TTC549 (cell line): ENCODE measurements around the gene HID1.

Experiments
- FAIRE-seq: peaks from 2 replicates; lab custom pipeline; 2012; peaks lifted over from hg19 to GRCh38; lab: Jason Lieb, UNC

HID1 gene

GRCh38 chr17:74950207-74950606 is 22.4 kb downstream of the HID1 start:
- no peak for FAIRE-seq

- FAIRE-seq: no peak
Measured at GRCh38 chr17:74949455-74950115, 23.0 kb downstream of the HID1 start.

- no peak for FAIRE-seq
Measured at GRCh38 chr17:74947041-74947754, 25.4 kb downstream of the HID1 start.

- FAIRE-seq: no peak
Measured at GRCh38 chr17:74946641-74947040, 25.9 kb downstream of the HID1 start.

GRCh38 chr17:74945543-74945942 is 27.0 kb downstream of the HID1 start:
- FAIRE-seq: no peak

- no peak for FAIRE-seq
Measured at GRCh38 chr17:74943808-74944522, 28.6 kb downstream of the HID1 start.

GRCh38 chr17:74941128-74941725 is 31.3 kb downstream of the HID1 start:
- no peak for FAIRE-seq

GRCh38 chr17:74939534-74939933 is 33.0 kb downstream of the HID1 start:
- no peak for FAIRE-seq

- no peak for FAIRE-seq
Measured at GRCh38 chr17:74938194-74938950, 34.2 kb downstream of the HID1 start.

- no peak for FAIRE-seq
Measured at GRCh38 chr17:74937064-74938051, 35.2 kb downstream of the HID1 start.

- no peak for FAIRE-seq
Measured at GRCh38 chr17:74936470-74936799, 36.1 kb downstream of the HID1 start.

GRCh38 chr17:74935585-74936469 is 36.7 kb downstream of the HID1 start, which contains the start of gene OTOP3:
Gene OTOP3, plus strand, starts transcription at chr17:74935898. Its CDS starts 24 bp downstream, at chr17:74935922.
- FAIRE-seq: no peak

GRCh38 chr17:74935048-74935447 is 37.5 kb downstream of the HID1 start:
- FAIRE-seq: no peak

- FAIRE-seq: no peak
Measured at GRCh38 chr17:74930535-74931036, 42.0 kb downstream of the HID1 start.

- no peak for FAIRE-seq
Measured at GRCh38 chr17:74928786-74929185, 43.8 kb downstream of the HID1 start.

GRCh38 chr17:74925242-74925641 is 47.3 kb downstream of the HID1 start:
- FAIRE-seq: no peak

GRCh38 chr17:74924250-74924948 is 48.2 kb downstream of the HID1 start, which contains the start of gene OTOP2:
Gene OTOP2, plus strand, starts transcription at chr17:74924273. Its CDS starts 360 bp downstream, at chr17:74924633.
- no peak for FAIRE-seq

- FAIRE-seq: no peak
Measured at GRCh38 chr17:74923538-74924249, 48.9 kb downstream of the HID1 start.
